Stimulated activated naive CD8-positive, alpha-beta T cell treated with anti-CD3 and anti-CD28 coated beads, Interleukin-15, Interleukin-2, amounts not matched to agents 100 U/mL and 50 U/mL, for 24 hours (primary cell): ENCODE measurements around the gene UBE2B.
"Not testable (repeated sequence)": the region's sequence is repeated elsewhere in the genome, so short reads cannot be mapped to it uniquely, and the experiment has no call there.

Source experiments
- ATAC-seq: fragments of 150-1000 bp; cut with Tn5 transposase; one replicate; pipeline ENCODE4 v1.10.0; 2021
- DNase-seq: peaks from one replicate; pipeline ENCODE4 v3.0.0; 2021

The UBE2B gene

DNA sequence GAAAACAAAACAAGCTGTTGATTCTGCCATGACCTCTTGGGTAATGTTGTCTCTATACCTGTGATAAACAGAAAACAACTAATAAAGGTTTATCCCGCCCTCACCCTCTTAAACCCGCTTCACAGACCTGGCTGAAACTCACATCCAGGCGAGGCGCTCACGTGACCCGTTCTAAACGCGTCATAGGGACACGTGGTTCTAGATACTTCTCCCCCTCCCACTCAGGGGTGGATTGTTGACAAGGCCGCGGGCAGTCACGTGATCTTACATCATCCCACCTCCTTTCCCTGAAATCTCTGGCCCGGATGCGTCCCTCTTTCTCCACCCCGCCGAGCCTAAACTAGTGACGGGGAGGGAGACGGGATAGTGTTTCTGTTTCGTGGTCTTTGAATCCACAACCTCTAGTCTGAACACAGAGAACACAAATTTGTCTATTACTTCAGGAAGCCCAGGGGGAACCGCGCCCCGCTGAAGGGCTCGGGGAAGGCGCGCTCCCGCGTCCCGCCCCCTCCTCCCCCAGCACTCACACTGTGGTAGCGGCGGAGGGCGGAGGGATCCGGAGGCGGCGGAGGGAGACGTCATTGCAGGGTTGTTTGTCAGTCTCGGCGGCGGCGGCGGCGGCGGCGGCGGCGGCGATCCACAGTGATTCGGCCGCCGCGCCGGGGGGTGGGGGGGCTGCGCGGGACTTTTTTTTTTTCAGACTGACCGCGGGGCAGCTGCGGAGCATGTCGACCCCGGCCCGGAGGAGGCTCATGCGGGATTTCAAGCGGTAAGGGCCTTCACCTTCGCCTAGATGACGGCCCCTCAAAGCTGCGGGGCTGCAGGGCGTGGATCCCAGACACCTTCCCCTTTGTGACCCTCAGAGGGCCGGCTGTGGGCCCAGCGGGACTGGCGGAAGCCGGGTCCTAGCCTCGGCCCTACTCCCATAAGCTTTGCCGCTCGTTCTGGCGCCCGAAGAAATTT is at the start of gene UBE2B:
UBE2B (plus strand) TSS at position 699 of the 963 bp plus-strand sequence; CDS start at position 726, 27 bp downstream.
- DNase-seq = peak; percentile 96

DNA sequence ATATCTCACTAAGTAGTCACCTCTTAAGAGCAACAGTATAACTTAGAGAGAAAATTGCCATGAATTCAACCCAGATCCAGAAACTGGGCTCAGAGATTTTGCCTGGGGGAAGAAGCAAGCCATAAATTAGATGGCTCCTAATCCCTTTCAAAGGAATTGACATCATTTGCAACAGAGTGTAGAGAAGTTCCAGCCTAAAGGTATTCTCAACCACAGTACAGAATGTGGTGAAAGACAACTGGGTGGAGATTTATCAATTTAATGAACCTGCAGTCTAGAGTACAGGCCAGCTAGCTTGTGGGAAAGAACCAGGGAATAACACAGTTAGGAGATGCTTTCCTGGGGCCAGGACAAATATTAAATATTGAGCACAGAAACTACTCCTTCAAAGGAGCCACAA is 44.0 kb upstream of the UBE2B start:
- ATAC-seq (no peak), DNase-seq (no peak)

More for the DNA sequence above, at the start of gene UBE2B:
- peak; percentile 74 for ATAC-seq

DNA sequence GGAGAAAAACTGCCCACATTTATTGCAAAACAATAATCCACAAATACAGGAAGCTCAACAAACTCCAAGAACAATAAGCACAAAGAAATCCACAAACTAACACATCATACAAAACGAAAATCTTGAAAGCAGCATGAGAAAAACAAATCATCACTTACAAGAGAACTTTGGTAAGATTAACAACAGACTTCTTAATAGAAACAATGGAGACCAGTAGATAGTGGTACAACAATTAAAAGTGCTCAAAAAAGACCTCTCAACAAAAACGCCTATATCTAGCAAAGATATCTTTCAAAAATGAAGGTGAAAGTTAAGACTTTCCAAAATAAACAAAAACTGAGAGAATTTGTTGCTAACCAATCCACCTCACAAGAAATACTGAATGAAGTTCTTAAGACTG is 42.8 kb upstream of the UBE2B start:
- no peak for ATAC-seq

GRCh38 chr5:134336833-134337232 is 34.5 kb upstream of the UBE2B start:
- ATAC-seq, DNase-seq: not testable (repeated sequence)

More for the DNA sequence above, 42.8 kb upstream of the UBE2B start:
- no peak for DNase-seq

GRCh38 chr5:134343500-134343899 is 27.9 kb upstream of the UBE2B start:
- not testable (repeated sequence) for ATAC-seq

DNA sequence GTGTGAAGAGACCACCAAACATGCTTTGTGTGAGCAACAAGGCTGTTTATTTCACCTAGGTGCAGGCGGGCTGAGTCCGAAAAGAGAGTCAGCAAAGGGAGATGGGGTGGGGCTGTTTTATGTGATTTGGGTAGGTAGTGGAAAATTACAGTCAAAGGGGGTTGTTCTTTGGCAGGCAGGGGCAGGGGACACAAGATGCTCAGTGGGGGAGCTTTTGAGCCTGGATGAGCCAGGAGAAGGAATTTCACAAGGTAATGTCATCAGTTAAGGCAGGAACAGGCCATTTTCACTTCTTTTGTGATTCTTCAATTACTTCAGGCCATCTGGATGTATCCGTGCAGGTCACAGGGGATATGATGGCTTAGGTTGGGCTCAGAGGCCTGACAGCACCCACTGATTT is 25.9 kb upstream of the UBE2B start:
- ATAC-seq, DNase-seq: not testable (repeated sequence)

More at GRCh38 chr5:134343500-134343899, 27.9 kb upstream of the UBE2B start:
- not testable (repeated sequence) for DNase-seq

GRCh38 chr5:134345996-134346395 is 25.4 kb upstream of the UBE2B start:
- ATAC-seq (no peak), DNase-seq (no peak)

DNA sequence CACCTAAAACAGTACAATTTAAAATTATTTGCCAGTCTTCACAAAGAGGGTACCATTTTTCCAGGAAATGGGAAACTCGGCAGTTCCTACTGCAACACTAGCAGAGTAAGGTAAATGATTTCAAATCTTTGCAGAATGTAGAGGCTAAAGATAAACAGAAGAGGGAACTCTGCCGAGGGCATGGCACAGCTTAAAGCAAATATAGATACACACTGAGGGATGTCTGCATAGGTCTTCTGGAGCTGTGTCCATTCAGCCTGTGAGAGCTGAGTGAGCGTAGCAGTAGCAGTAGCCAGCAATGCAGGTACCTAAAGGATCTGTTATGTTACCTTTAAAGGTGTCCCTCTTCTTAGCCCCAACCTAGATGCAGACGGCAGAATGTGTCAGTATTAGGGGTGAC is 21.9 kb upstream of the UBE2B start:
- no peak for ATAC-seq
- DNase-seq = no peak

DNA sequence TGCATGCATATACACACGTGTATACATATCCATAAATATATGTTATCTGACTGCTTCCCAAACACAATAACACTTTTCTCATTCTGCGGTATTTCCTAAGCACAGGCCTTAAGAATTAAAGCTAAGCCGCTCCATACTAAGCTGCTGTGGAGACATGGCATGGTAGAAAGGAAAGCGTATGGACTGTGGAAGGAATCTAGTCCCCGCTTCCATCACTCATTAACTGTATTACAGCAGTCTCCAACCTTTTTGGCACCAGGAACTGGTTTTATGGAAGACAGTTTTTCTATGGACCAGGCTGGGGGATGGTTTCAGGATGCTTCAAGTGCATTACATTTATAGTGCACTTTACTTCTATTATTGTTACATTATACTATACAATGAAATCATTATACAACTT is 15.7 kb upstream of the UBE2B start:
- no peak for ATAC-seq
- no peak for DNase-seq

- DNase-seq (no peak), ATAC-seq (no peak)
Measured at GRCh38 chr5:134365604-134366003, 5.8 kb upstream of the UBE2B start.

- ATAC-seq = peak; percentile 12
- DNase-seq = peak; percentile 23
Measured at GRCh38 chr5:134370311-134370870, 978 bp upstream of the UBE2B start.

GRCh38 chr5:134371834-134372340 is 518 bp downstream of the UBE2B start:
- ATAC-seq (no peak), DNase-seq (peak; percentile 52)

DNA sequence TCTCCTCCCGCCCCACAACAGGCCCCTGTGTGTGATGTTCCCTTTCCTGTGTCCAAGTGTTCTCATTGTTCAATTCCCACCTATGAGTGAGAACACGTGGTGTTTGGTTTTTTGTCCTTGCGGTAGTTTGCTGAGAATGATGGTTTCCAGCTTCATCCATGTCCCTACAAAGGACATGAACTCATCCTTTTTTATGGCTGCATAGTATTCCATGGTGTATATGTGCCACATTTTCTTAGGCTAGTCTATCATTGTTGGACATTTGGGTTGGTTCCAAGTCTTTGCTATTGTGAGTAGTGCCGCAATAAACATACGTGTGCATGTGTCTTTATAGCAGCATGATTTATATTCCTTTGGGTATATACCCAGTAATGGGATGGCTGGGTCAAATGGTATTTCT is 2.3 kb downstream of the UBE2B start:
- not testable (repeated sequence) for ATAC-seq, DNase-seq

- DNase-seq = no peak
- ATAC-seq = no peak
Measured at GRCh38 chr5:134374232-134374631, 2.9 kb downstream of the UBE2B start.

GRCh38 chr5:134380346-134380745 is 9.0 kb downstream of the UBE2B start:
- DNase-seq (no peak), ATAC-seq (no peak)

DNA sequence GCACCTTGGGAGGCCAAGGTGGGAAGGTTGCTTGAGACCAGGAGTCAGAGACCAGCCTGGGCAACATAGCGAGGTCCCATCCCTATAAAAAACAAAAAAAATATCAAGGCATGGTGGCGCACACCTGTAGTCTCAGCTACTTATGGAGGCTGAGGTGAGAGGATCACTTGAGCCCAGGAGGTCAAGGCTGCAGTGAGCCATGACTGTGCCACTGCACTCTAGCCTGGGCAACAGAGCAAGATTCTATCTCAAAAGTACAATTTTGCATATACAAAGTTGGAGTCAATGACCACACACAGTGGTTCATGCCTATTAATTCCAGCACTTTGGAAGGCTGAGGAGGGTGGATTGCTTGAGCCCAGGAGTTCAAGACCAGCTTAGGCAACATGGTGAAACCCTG is 10.8 kb downstream of the UBE2B start:
- not testable (repeated sequence) for DNase-seq, ATAC-seq

DNA sequence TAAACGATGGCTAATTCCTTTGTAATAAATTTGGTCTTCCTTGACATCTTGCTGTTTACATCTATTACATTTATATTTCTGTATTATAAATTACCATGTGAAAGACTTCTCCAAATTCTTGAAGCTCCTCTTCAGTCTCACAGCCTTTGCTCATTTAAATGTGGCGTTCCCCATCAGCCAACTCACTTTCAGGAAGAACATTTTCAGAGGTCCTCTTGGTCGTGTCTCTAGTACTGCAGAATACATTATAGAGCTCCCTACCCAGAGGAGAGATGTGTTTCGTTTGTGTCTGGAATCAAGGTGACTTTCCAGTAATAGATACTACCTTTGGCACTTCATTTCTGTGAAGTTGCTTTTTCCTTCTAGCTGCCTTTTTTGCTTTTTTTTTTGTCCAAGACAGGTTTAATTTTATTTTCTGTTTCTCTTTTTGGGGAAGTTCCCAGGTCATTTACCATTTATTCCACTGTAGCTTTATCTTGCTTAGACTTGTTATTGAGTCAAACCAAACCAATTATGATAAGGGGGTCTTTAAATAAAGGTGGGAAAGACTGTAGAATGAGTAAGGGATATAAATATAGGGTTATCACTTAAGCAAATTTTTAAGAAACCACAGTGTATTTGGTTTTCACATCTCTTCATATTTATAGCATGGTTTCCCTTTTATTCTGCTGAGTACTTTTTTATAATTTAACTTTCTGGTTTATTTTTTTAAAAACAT is 12.8 kb downstream of the UBE2B start:
- DNase-seq = no peak
- peak; percentile 59 for ATAC-seq

GRCh38 chr5:134387443-134387842 is 16.1 kb downstream of the UBE2B start:
- no peak for DNase-seq
- ATAC-seq = no peak

GRCh38 chr5:134392301-134392700 is 20.9 kb downstream of the UBE2B start:
- no peak for ATAC-seq
- DNase-seq = no peak

DNA sequence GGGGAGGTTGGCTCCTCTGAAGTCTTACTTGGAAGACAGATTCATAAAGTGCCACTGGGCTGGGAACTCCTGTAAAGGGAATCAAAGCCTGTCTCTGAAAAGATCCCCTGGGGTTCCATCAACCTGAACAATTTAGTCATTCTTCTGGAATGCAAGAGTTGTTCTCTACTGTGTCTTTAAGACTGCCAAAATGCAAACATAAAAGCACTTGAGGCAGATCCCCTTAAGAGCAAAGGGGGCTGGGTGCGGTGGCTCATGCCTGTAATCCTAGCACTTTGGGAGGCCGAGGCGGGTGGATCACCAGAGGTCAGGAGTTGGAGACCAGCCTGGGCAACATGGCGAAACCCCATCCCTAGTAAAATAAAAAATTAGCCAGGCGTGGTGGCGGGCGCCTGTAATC is 23.6 kb downstream of the UBE2B start:
- no peak for ATAC-seq
- no peak for DNase-seq

- no peak for ATAC-seq
- DNase-seq = no peak
Measured at GRCh38 chr5:134396274-134396673, 24.9 kb downstream of the UBE2B start.

DNA sequence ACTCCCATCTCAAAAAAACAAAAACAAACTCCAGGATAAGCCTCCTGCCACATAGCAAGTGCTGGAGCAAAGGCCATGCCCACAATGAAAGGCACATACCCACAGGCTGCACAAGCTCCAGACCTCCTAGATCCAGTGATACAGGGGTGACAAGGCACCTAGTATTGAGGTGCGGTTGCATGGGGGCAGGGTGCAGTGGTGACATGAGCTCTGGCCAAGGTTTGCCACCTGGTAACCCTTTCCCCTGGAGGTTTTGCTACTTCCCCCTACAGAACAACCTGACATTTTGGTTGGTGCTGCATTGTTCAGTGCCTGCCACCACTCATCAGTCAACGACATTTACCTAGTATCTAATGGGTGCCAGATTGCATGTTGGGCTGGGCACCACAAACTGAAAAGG is 25.8 kb downstream of the UBE2B start:
- ATAC-seq = no peak
- no peak for DNase-seq
